GM19328 (cell line): ENCODE results near the gene PPP2R2B.

ENCODE experiments used
- ATAC-seq: cut with Tn5 transposase; IDR thresholded peaks from one replicate; pipeline ENCODE4 v1.9.1; 2021; ENCODE audit warnings: mild to moderate bottlenecking, moderate library complexity; ENCODE audit not compliant: unreplicated experiment

PPP2R2B gene

DNA sequence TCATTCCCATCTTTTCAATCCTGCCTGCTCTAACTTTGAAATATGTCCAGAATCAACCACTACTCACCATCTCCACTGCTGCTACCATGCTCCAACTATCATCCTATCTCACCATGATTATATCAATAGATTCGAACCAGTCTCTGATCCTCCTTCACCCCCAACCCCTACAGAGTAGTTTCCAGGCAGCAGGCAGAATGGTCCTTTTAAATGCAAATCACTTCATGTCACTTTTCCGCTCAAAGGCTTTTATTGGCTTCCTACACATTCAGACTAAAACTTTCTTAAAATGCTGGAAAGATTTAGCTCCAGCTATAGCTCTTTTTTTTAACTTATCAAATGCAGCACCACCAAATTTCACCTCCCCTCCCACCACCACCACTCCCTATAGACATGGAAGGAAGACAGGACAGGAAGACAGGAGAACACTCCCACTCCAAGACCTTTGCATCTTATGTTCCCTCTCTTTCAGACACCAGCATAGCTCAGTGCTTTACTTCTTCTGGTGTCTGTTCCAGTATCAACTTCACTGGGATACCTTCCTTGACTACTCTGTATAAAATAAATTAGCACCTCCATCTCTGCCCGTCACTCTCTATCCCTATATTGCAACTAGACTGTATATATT lies 9.9 kb upstream of the PPP2R2B start:
- ATAC-seq, result no peak

DNA sequence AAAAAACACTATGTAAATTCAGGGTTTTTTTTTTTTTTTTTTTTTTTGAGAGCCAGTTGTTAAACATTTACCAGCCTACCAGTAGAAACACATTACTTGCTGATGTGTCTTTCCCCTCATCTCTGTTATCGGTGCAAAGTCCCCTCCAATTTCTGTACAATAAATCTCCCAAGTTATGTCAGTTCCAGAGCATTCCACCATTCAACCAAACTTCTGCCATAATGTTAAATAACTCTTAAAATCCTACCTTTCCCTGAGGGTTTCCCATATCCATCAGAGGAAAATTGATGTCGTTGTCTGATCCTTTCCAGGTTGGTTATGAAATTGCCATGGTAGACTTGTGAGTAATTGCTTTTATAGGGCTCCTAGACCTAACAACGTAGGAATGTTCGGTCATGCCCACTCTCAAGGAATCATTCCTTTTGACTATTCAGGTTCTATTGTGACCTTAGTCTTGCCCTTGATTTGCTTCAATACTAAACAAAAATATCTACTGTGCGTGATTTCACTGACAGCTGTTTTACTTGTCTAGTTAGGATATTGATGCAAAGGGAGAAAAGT lies 5.6 kb upstream of the PPP2R2B start:
- no peak for ATAC-seq

DNA sequence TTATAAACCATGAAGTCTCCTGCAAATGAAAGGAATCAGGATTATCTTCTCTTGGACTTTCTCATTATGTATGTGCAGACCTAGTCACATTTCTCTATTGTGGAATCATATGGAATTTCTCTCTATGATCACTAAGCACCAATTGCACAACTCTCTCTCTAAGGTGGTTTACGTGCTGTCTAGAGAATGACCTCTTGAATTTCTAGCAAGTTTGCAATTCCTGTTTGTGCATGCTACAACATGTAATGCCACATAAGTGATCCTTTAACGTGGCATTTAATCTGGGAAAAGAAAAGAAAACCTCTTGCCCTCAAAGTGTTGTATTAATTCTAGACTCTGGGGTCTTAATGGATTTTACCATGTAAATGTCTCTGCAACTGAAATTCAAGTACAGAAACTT lies 5.0 kb upstream of the PPP2R2B start:
- ATAC-seq, result no peak

DNA sequence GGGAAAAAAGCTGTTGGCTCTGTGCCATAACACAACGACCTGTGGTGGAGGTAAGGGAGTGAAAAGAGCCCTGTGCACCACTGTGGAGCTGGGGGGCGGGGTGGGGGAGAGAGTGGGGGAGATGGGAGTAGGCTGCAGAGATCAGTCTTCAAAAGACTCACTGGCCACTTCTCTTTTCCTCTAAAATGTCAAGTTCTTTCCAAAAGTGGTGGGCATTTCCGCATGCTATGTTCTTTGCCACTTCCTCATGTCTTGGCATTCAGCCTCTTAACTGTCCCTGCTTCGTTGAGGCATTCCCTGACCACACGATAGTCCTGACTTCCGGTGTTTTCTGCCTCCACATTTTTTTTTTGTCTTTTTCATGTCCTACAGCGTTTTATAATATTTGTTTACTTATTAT lies 2.4 kb upstream of the PPP2R2B start:
- ATAC-seq, result no peak

DNA sequence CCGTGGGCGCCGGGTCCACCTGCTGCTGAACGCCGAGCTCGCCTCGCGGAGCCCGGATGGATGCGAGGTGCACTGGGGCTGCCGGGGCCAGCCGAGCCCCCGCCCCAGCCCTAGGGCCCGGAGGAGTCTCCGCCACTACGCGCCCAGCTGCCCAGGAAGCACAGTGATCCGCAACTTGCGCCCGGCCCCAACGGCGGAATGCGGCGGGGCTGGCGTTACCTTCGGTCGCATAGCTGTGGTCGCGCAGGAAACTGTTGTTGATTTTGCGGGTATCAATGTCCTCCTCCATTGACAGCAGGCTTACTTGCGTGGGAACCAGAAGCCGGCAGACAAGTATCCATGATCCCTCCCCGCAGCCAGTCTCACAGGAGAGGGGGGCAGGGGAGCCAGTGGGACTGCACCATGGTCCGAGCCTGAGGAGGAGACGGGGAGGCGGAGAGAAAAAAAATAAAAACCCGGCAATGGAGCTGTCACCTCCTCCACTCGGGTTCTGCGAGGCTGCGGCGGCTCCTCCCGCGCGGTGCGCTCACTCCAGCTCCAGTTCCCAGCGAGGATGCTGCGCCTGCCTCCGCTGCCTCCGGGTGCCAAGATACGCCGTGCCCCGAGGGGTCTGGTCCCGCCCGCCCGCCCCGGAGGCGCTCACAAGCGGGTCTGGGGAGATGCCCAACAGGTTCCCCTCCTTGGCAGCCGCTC lies 628 bp downstream of the PPP2R2B start:
- ATAC-seq, result no peak

DNA sequence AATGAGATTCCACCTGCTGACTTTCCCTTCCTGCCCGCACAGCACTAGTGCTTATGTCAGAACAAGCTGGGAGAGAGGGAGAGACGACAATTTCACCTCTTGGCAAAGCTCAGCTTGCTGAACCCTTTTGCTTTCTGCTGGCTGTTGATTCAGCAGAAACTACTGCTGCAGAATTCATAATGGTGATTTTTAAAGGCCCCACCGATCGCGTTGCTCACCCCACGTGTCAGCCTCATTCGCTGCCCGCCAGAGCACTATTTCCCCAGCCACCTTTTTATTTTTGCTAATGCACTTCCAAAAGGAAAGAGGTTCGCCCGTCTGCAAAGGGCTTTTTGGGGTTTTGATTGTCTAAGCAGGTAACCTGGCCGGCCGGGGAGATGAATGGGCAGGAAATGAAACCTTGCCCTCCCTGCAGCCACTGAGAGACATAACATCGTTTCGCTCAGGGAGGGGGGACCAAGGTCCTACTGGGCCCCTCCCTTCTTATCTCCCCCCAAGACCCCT lies 1.3 kb downstream of the PPP2R2B start:
- no peak for ATAC-seq

DNA sequence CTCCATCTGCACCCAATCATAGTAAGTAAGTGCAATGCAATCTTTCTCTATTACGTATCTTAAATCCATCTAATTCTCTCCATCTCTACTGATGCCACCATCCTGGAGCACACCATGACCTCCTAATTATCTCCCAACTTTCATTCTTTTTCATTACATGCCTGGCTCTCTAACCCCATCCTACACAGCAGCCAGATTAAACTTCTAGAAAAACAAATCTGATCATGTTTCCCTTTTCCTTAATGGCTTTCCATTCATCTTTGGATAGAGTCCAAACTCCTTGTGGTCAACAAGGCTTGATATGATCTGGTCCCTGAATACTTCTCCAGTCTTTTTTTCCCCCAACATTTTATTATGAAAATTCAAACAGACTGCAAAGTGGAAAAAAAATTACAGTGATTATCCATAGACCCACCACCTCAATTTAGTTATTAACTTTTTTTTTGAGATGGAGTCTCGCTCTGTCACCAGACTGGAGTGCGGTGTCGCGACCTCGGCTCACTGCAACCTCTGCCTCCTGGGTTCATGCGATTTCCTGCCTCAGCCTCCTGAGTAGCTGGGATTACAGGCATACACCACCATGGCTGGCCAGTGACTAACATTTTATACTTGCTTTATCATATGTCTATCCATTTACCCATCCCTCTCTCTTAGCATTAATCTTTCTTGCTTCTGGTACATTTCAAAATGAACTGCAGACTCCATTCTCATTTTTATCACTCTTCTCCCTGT lies 5.2 kb downstream of the PPP2R2B start:
- no peak for ATAC-seq

DNA sequence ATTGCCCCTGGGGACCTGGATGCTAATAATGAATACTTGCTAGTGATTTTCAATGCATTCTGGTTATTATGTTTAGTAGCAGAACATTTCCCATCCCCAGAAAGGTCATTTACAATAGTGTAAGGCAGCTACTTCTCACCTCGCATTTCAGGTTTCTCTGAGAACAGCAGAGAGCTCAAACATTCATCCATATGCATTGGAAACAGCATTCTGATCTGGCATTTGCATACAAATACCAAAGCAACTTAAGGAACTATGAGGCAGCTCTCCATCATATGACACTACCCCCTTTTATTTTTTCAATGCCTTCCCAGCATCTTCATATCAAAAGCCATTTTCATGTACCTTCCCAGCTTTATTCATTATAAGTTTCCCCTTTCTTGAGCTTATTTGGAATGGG lies 6.4 kb downstream of the PPP2R2B start:
- no peak for ATAC-seq

DNA sequence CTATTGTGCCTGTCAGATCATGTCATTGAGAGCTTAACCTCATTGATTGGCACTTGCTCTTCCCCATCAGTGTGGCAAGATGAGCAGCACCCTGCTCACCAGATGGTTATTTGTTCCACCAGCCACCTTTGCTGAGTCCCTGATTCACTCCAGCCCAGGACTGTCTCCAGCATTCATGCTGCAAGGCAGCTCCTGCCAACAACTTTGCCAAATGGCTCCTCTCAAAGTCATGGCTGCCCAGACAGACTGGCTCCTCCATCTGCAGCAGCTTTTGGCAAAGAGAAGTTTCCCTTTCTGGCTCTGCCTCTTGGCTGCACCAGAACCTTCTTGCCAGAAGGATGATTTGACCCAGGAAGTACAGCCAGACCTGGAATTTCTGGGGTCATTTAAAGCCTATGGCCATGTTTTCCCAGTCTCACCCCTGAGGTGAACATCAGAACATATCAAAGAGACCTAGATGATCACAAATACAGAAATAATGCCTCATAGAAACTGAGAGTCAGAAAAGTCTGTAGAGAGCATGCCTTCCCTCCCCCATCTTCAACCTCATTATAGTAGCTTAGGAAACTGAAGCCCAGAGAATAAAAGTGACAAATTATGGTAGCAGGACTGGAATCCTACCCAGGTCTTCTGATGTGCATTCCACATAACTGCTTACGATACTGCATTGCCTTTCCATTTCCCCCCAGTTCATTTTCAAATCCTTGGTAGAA lies 10.4 kb downstream of the PPP2R2B start:
- ATAC-seq, result no peak

DNA sequence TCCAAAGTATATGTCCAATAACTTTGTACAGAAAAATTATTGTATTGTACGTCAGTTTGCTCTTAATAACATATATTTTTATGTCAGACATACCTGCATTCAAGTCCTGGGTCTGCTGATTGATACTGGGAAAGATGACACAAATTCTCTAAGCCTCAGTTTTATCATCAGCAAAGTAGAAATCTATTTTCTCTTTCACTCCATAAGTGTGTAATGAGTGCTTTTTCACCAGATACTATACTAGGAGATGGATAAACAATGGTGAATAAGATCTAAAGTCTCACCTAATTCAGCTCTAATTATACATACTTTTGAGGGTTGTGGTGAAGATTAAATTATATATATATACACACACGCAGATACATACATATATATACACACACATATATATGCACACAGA lies 12.3 kb downstream of the PPP2R2B start:
- no peak for ATAC-seq

DNA sequence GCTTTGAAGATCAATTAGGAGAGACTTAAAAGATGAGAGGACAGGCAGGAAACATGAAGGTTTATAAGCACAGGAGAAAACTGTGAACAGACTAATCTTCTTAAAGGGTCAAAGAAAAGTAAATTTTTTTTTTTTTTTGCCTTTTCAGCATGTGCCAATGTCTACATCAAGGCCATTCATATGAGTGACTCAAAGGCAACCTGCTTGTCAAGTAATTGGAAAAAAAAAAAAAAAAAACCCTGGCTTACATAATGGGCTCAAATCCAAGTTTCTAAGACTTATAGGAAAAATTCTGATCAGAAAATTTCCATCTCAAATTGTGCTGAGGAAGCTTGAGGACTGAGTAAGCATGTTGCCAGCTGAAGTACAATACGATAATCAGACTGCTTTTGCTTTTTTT lies 15.9 kb downstream of the PPP2R2B start:
- ATAC-seq, result no peak

DNA sequence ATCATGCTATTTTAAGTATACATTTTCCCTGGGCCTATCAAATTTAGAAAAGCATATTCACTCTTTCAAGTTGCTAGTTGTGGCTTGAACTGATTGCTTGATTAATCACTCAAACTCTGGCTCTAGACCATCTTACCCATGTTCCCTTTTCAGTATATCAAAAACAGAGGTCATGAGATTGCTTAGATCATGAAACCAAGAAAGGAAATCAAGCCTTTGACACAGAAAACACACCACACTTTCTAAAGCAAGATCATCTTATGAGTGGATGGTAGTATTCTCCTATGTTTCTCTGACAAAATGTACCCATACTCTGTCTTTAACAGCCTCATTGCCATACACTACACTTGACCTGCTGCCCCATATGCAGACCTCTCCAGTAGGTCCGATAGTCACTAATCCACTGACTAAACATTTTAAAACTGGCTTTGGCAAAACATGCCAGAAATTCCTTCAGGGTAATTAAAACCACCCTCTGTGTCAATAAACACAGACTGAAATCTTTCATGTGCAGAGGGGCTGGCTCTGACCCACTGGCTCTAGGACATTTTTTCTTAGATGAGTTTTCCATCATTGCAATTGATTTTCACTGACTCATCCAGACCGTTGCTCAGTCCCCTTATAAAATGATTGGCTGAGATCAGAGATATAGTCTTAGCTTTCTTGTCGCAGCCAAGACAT lies 18.2 kb downstream of the PPP2R2B start:
- no peak for ATAC-seq

DNA sequence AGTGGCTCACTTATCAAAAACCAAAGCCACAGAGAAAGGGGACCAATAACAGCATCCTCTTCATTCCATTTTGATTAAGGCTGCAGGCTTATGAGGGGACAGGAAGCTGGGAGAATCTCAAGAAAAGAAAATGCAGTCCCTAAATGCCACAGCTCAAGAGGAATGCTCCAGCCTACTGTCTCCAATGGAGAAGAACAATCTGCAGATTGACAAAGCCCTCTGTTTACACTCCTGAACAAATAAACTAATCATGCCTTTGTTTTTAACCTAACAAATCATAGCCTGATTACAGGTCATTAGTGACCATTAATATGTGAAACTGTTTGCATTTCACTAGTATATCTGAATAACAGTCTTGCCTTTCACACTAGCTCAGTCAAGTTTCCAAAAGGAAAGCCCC lies 26.5 kb downstream of the PPP2R2B start:
- no peak for ATAC-seq

DNA sequence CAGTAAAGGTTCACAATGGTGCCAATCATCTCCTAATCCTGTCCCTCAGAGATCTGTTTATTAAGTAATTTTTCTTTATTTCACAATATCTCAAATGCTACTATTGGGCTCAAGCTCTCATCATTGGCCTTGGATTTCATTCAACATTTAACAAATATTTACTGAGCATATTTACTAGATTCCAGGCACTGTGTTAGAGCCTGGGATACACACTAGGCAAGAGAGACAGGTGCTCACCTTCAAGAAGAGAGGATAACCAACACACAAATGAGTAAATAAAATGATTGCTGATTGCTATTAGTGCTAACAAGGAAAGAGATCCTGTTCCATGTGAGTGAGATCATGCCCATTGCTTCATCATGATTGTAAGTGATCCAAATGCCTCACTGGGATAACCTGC lies 27.4 kb downstream of the PPP2R2B start:
- ATAC-seq, result no peak

DNA sequence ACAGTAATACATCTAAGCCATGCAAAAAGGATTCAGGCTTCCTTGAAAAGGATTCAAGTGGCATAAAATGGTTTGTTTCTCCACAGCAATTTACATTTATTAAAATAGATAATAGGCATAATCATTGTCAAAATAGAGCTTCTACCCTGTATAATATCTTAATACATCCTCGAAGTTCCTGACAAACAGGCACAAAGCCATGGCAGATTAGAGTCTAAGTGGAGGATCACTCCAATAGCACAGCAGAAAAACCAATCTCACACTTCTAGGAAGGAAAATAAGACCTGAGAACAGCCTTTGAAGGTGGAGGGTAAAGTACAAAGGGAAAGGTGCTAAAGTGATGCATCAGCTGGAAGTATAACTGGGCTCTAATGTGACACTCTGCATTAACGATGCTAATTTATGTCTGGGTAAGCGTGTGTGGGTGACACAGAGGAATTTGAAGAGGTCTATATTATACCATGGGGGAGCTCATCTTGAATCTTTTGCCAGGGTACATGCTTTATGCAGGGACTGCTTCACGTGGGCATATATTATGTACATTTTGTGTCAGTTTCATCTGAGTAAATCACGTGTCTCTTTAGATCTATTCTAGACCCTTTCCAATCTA lies 28.8 kb downstream of the PPP2R2B start:
- no peak for ATAC-seq

DNA sequence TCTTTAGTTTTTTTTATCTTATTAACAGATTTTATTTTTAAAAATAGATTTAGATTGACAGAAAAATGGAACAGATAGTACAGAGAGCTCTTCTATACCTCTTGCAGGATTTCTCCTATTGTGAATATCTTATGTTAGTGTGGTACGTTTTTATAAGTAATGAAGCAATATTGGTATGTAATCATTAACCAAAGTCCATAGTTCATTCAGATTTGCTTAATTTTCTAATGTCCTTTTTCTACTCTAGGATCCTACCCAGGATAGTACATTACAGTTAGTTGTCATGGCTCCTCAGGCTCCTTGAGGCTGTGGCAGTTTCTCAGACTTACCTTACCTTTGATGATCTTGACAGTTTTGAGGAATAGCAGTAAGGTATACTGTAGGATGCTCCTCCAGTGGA lies 30.4 kb downstream of the PPP2R2B start:
- ATAC-seq, result no peak

DNA sequence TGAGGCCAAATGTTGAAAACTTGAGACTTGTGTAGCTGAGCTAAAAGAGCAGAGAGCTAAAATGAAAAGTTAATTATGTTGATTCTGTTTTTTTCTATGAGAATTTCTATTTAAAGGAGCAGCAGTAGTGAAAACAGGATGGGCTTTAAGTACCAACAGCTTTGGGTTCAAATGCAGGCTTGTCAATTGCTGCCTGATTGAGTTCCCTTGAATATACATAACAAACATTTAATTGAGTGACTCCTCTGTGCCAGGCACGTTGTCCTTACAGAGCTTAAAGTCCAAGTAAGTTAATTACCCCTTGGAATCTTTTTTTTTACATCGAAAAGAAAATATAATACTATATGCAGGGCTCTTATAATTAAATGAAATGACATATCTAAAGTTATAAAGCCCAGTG lies 38.5 kb downstream of the PPP2R2B start:
- ATAC-seq, result no peak

DNA sequence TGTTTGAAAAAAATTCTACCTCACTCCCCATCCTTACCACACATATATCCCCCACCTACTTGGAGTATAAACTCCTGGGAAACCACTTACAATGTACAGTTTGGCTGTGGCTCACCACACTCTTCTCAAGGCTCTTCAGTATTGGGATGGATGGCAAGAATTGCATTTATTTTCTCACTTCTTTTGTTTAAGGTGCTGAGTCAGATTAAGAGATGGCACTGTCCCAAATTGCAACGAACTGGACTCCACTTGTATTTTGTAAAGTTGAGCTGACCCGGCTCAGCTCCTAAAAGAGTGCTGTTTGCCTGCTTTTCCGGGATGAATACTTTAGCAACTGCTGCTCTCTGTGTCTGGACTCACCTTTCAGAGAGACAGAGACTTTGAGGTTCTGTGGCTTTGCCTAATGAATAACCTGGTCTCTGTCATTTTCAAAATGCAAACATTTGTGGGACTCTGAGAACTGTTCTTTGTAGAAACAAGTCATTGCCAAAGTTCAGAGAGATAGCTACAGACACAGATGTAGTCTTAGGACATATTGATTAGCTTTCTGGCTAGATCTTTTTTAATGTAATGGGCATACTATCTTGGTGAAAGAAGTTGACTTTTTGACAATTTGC lies 42.2 kb downstream of the PPP2R2B start:
- ATAC-seq, result no peak

DNA sequence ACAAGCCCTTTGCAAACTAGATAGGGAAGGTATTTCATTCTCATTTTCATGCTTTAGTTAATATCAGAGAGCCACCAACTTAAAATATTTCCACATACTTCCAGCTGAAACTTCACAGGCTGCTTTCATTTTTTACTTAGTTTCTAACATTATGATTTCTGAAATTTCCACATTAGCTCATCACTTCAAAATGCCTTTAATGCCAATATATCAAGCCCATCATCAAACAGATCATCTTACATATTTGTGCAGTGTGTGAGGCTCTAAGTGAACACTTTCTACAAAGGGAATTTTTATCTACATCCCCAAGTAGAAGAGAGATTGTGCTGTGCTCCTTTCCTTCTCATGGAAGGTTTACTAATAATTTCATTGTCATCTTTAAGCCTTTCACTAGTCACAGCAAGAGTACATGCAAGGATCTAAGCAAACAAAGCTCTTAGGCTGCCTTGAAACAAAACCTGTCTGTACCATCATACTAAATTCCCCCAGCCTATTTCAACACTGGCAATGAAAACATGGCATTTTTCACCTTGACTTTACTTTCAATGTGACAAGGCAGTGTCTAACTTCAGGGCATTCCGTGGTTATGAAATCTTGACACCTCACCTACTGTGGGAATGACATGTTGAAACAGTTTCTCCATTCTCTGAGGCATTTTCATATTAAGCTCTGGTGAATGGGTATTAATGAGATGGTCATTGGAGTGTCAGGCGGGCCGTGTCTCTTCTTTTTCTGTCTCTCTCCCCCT lies 45.4 kb downstream of the PPP2R2B start:
- ATAC-seq, result no peak
